Right lobe of liver (tissue), 4 donors: ENCODE data around the gene CPN2.

ENCODE experiments used
- POLR2A ChIP-seq: fragments of 450-650 bp; IDR thresholded peaks from one replicate; pipeline ENCODE4 v1.6.1; 2017; ENCODE audit warnings: antibody characterized with exemption, mild to moderate bottlenecking
- TF ChIP-seq, protein P1 (sequence below), 4 donors: fragments of 200-600 bp in 3 of 4; fragments of 450-650 bp in 1 of 4; IDR thresholded peaks; one replicate each; pipeline versions ENCODE4 v1.5.1 to v1.8.0; 2016 to 2022; ENCODE audit warnings: antibody characterized with exemption in 4 of 4, mild to moderate bottlenecking in 2 of 4
- donor health status: DM: no; HTN: no; CAD: no.
- donor health status: DM: no; HTN: no; CAD: no.
- donor health status: DM: no; HTN: yes; CAD: no.

DNA sequence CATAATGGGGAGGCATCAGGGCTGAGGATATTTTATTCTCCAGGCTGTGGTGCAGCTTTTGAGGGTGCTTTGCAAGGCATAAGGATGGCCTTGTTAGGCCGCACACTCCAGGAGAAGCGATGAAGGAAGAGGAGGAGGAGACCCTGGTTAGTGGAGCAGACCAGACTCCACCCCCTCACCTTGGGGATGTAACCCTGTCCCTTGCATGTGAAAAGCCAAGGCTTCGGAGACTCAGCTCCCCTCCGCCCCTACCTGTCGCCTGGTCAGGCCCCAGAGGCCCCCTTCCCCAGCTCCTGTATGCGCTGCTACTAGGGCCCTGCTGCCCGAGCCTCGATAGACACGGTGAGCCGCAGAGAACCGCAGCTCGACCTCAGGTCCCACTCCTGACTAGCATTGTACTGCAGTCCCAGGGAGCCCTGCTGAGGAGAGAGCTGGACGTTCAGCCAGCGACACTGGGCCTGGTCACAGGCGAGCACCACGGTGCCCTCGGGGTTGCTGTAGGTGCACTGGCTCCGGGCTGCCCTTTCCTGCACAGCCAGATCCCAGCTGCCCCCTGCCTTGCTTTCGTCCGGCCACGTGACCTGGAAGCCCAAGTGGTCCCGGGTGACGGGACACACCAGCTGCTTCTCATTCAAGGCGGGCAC, 10.2 kb downstream of the CPN2 start:
- TF ChIP-seq, protein P1, sequence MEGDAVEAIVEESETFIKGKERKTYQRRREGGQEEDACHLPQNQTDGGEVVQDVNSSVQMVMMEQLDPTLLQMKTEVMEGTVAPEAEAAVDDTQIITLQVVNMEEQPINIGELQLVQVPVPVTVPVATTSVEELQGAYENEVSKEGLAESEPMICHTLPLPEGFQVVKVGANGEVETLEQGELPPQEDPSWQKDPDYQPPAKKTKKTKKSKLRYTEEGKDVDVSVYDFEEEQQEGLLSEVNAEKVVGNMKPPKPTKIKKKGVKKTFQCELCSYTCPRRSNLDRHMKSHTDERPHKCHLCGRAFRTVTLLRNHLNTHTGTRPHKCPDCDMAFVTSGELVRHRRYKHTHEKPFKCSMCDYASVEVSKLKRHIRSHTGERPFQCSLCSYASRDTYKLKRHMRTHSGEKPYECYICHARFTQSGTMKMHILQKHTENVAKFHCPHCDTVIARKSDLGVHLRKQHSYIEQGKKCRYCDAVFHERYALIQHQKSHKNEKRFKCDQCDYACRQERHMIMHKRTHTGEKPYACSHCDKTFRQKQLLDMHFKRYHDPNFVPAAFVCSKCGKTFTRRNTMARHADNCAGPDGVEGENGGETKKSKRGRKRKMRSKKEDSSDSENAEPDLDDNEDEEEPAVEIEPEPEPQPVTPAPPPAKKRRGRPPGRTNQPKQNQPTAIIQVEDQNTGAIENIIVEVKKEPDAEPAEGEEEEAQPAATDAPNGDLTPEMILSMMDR (IDR thresholded peaks at IDR 0.05): no peak
- no peak for TF ChIP-seq POLR2A
